ENCODE results near the gene MRPL10. TPM values are rescaled to one million over a fixed set of nuclear protein-coding genes. Genes with fewer than 3 reads are reported as not detected.

Gene MRPL10
- total and polyA plus RNA-seq, 2 experiments from 2014 or later, result 50.2 to 74.7 TPM

- DNase-seq (ENCODE audit: low spot score), result no peak
- H3K9me3 Mint-ChIP-seq, result no peaks in the 10 kb centered on the region
- H3K36me3 Mint-ChIP-seq (ENCODE audit: low read depth), result peaks cover 3% of the 10 kb centered on the region; the same call in 1 of the 3 replicates
Observed at GRCh38 chr17:47839071-47839470, 7.7 kb upstream of the MRPL10 start.

More at GRCh38 chr17:47839071-47839470, 7.7 kb upstream of the MRPL10 start:
- peak overlapping the region; percentile 24; the same call in 1 of the 3 replicates for H3K4me3 Mint-ChIP-seq
- no peak for TF ChIP-seq STAT1 (IDR thresholded peaks at IDR 0.05; ENCODE audit: unreplicated experiment)
- no peak for TF ChIP-seq EZH2phosphoT487 (IDR thresholded peaks at IDR 0.05; ENCODE audit: unreplicated experiment)
- TF ChIP-seq, protein P1, sequence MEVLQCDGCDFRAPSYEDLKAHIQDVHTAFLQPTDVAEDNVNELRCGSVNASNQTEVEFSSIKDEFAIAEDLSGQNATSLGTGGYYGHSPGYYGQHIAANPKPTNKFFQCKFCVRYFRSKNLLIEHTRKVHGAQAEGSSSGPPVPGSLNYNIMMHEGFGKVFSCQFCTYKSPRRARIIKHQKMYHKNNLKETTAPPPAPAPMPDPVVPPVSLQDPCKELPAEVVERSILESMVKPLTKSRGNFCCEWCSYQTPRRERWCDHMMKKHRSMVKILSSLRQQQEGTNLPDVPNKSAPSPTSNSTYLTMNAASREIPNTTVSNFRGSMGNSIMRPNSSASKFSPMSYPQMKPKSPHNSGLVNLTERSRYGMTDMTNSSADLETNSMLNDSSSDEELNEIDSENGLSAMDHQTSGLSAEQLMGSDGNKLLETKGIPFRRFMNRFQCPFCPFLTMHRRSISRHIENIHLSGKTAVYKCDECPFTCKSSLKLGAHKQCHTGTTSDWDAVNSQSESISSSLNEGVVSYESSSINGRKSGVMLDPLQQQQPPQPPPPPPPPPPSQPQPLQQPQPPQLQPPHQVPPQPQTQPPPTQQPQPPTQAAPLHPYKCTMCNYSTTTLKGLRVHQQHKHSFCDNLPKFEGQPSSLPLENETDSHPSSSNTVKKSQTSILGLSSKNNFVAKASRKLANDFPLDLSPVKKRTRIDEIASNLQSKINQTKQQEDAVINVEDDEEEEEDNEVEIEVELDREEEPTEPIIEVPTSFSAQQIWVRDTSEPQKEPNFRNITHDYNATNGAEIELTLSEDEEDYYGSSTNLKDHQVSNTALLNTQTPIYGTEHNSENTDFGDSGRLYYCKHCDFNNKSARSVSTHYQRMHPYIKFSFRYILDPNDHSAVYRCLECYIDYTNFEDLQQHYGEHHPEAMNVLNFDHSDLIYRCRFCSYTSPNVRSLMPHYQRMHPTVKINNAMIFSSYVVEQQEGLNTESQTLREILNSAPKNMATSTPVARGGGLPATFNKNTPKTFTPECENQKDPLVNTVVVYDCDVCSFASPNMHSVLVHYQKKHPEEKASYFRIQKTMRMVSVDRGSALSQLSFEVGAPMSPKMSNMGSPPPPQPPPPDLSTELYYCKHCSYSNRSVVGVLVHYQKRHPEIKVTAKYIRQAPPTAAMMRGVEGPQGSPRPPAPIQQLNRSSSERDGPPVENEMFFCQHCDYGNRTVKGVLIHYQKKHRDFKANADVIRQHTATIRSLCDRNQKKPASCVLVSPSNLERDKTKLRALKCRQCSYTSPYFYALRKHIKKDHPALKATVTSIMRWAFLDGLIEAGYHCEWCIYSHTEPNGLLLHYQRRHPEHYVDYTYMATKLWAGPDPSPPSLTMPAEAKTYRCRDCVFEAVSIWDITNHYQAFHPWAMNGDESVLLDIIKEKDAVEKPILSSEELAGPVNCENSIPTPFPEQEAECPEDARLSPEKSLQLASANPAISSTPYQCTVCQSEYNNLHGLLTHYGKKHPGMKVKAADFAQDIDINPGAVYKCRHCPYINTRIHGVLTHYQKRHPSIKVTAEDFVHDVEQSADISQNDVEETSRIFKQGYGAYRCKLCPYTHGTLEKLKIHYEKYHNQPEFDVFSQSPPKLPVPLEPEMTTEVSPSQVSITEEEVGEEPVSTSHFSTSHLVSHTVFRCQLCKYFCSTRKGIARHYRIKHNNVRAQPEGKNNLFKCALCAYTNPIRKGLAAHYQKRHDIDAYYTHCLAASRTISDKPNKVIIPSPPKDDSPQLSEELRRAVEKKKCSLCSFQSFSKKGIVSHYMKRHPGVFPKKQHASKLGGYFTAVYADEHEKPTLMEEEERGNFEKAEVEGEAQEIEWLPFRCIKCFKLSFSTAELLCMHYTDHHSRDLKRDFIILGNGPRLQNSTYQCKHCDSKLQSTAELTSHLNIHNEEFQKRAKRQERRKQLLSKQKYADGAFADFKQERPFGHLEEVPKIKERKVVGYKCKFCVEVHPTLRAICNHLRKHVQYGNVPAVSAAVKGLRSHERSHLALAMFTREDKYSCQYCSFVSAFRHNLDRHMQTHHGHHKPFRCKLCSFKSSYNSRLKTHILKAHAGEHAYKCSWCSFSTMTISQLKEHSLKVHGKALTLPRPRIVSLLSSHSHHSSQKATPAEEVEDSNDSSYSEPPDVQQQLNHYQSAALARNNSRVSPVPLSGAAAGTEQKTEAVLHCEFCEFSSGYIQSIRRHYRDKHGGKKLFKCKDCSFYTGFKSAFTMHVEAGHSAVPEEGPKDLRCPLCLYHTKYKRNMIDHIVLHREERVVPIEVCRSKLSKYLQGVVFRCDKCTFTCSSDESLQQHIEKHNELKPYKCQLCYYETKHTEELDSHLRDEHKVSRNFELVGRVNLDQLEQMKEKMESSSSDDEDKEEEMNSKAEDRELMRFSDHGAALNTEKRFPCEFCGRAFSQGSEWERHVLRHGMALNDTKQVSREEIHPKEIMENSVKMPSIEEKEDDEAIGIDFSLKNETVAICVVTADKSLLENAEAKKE (CRISPR knock-in tag; IDR thresholded peaks at IDR 0.05), result no peak
- no peak for TF ChIP-seq ZNF331 (CRISPR knock-in tag; IDR thresholded peaks at IDR 0.05; ENCODE audit: low read depth)
- no peak for TF ChIP-seq NANOG (IDR thresholded peaks at IDR 0.05; ENCODE audit: borderline replicate concordance)
- TF ChIP-seq, protein P2, sequence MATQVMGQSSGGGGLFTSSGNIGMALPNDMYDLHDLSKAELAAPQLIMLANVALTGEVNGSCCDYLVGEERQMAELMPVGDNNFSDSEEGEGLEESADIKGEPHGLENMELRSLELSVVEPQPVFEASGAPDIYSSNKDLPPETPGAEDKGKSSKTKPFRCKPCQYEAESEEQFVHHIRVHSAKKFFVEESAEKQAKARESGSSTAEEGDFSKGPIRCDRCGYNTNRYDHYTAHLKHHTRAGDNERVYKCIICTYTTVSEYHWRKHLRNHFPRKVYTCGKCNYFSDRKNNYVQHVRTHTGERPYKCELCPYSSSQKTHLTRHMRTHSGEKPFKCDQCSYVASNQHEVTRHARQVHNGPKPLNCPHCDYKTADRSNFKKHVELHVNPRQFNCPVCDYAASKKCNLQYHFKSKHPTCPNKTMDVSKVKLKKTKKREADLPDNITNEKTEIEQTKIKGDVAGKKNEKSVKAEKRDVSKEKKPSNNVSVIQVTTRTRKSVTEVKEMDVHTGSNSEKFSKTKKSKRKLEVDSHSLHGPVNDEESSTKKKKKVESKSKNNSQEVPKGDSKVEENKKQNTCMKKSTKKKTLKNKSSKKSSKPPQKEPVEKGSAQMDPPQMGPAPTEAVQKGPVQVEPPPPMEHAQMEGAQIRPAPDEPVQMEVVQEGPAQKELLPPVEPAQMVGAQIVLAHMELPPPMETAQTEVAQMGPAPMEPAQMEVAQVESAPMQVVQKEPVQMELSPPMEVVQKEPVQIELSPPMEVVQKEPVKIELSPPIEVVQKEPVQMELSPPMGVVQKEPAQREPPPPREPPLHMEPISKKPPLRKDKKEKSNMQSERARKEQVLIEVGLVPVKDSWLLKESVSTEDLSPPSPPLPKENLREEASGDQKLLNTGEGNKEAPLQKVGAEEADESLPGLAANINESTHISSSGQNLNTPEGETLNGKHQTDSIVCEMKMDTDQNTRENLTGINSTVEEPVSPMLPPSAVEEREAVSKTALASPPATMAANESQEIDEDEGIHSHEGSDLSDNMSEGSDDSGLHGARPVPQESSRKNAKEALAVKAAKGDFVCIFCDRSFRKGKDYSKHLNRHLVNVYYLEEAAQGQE (IDR thresholded peaks at IDR 0.05; ENCODE audit: unreplicated experiment), result no peak
- TF ChIP-seq POLR2AphosphoS5 (IDR thresholded peaks at IDR 0.05; ENCODE audit: low read depth), result no peak
- TF ChIP-seq EZH2 (IDR thresholded peaks at IDR 0.05; ENCODE audit: low read depth, unreplicated experiment), result no peak
- no peak for TF ChIP-seq CTCF (conservative IDR thresholded peaks at IDR 0.05; ENCODE audit: low read depth in 2 of 2)
- no peak for TF ChIP-seq ZNF114 (CRISPR knock-in tag; IDR thresholded peaks at IDR 0.05)
- no peak for TF ChIP-seq ETS1 (IDR thresholded peaks at IDR 0.05)
- TF ChIP-seq JUNB (IDR thresholded peaks at IDR 0.05; ENCODE audit: unreplicated experiment), result no peak
- TF ChIP-seq CREB1 (CRISPR knock-in tag; IDR thresholded peaks at IDR 0.05; ENCODE audit: low read depth), result no peak
- no peak overlapping the region for H3K4me2 ChIP-seq
- H3K79me2 ChIP-seq (replicated peaks; ENCODE audit: insufficient read depth), result no peaks in the 10 kb centered on the region; the same call in 1 of the 2 replicates
- no peak overlapping the region for H3K27ac ChIP-seq (ENCODE audit: low read depth)
- ATAC-seq, result no peak
- peaks cover 29% of the 10 kb centered on the region for H3K4me1 Mint-ChIP-seq
- no peaks in the 10 kb centered on the region for H3K36me3 ChIP-seq (ENCODE audit: insufficient read depth)
- H3K4me3 ChIP-seq, result no peak overlapping the region
- H2AFZ ChIP-seq, result no peak overlapping the region
- H3F3A ChIP-seq (replicated peaks; ENCODE audit: low read depth), result no peaks in the 10 kb centered on the region
- peaks cover 15% of the 10 kb centered on the region; the same call in 1 of the 2 replicates for H3K4me1 ChIP-seq (ENCODE audit: insufficient read depth)
- peaks cover 24% of the 10 kb centered on the region for H3K27me3 Mint-ChIP-seq (ENCODE audit: insufficient read depth, low read depth, poor library complexity)
- no peaks in the 10 kb centered on the region for H3K9me2 ChIP-seq (ENCODE audit: insufficient read depth)
- H3K27ac Mint-ChIP-seq, result no peak overlapping the region
- no peaks in the 10 kb centered on the region for H4K20me1 ChIP-seq (replicated peaks; ENCODE audit: insufficient read depth)
- H3K27me3 ChIP-seq (ENCODE audit: insufficient read depth), result peaks cover 6% of the 10 kb centered on the region

Measured in GM23338 (cell line).